GM21723 (cell line): ENCODE measurements around the gene B4GALT7.
"Not testable (repeated sequence)": the region's sequence is repeated elsewhere in the genome, so short reads cannot be mapped to it uniquely, and the experiment has no call there.

Source experiments
- ATAC-seq: cut with Tn5 transposase; IDR thresholded peaks from one replicate; pipeline ENCODE4 v1.9.1; 2021; ENCODE audit warnings: mild to moderate bottlenecking, moderate library complexity; ENCODE audit not compliant: unreplicated experiment

B4GALT7 gene

GRCh38 chr5:177599731-177600507 lies at the start of gene B4GALT7:
B4GALT7 (plus strand) TSS chr5:177600132; CDS start chr5:177600211, 79 bp downstream.
- ATAC-seq = peak; percentile 83

GRCh38 chr5:177552839-177553455 lies 47.0 kb upstream of the B4GALT7 start:
- ATAC-seq = no peak

- ATAC-seq = peak; percentile 48
Observed at GRCh38 chr5:177553671-177554429, 46.1 kb upstream of the B4GALT7 start.

GRCh38 chr5:177554474-177555111 lies 45.3 kb upstream of the B4GALT7 start, which contains the start of gene FAM193B:
FAM193B (minus strand) TSS chr5:177554563; CDS start chr5:177554458, 105 bp downstream.
- peak; percentile 87 for ATAC-seq

DNA sequence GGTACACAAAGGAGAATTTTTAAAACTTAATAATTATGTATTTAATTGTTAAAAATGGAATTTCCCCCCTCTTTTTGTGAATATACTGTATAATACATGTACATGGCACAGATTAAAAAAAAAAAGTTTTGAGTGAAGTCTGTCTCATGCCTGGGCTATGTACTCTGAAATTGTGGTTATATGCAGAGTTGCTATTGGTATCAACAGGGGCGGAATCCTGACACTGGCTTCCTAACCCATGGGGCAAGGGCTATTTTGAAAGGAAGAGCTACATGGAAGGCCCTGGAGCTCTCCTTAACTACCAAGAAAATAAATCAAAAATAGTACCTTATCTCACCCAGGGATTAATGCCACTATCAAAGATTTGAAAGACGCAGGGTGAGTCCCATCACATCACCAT lies 44.7 kb upstream of the B4GALT7 start:
- no peak for ATAC-seq

- ATAC-seq = no peak
Observed at GRCh38 chr5:177555665-177556064, 44.3 kb upstream of the B4GALT7 start.

DNA sequence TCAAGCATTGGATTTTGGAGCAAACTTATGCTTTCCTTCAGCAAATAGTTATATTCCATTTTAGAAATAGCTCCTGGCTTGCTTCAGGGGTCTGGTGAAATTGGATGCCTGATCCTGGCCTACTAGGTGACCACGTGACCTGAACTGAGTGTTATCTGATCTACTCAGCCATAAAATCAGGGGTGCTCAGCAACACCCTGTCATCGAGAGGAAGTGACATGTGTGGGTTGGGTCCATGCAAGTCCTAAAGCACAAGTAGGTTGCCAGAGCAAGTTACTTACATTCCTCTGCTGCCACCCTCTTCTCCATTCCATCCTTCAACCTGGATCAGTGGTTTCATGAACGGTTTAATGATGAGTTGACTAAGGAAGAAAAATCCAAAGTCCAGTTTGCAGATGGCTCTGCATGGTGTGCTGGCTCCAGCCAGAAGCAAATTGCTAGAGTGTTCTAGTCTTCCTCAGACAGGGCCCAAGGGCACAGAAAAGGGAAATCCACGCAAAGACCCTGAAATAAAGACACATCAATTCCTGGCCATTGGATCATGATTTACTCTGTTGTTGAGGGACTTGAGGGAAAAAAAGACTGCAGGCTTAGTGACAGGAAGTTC lies 42.8 kb upstream of the B4GALT7 start:
- no peak for ATAC-seq

DNA sequence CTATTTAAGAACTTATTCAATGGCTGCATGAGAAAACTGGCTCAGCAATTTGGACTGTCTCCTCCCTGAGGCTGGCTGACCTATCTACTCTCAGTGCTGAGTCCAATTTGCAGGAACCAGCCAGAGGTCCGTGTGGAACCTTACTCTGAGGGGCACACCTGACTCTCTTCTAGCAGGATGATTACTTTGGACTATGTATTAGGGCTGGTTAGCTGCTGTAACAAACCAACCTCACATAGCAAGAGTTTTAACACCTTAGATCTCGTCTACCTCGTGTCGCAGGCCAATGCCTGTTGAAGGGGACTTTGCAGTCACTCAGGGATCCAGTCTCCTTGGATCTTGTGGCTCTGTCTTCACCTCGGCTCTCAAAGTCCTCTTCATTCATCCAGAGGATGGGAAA lies 42.1 kb upstream of the B4GALT7 start:
- ATAC-seq = no peak

DNA sequence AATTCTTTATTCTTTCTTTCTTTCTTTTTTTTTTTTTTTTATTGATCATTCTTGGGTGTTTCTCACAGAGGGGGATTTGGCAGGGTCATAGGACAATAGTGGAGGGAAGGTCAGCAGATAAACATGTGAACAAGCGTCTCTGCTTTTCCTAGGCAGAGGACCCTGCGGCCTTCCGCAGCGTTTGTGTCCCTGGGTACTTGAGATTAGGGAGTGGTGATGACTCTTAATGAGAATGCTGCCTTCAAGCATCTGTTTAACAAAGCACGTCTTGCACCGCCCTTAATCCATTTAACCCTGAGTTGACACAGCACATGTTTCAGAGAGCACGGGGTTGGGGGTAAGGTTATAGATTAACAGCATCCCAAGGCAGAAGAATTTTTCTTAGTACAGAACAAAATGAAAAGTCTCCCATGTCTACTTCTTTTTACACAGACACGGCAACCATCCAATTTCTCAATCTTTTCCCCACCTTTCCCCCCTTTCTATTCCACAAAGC lies 40.4 kb upstream of the B4GALT7 start:
- ATAC-seq = not testable (repeated sequence)

- ATAC-seq = no peak
Observed at GRCh38 chr5:177565046-177565445, 34.9 kb upstream of the B4GALT7 start.

DNA sequence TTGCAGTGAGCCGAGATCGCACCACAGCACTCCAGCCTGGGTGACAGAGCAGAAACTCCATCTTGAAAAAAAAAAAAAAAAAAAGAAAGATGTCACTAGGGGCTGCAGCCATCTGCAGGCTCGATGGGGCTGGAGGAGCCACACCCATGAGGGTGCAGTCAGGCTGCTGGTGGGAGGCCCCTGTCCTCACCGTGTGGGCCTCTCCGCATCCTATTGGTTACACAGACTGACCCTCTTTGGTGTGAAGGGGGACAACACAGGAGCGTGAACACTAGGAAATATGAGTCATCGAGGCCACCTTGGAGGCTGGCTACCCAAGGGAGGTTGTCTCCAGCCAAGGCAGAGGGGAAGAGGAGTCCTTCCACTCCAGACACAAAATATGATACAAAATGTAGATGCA lies 31.6 kb upstream of the B4GALT7 start:
- ATAC-seq = no peak

- no peak for ATAC-seq
Observed at GRCh38 chr5:177569894-177570293, 30.0 kb upstream of the B4GALT7 start.

GRCh38 chr5:177575488-177575887 lies 24.4 kb upstream of the B4GALT7 start:
- no peak for ATAC-seq

GRCh38 chr5:177576169-177576568 lies 23.8 kb upstream of the B4GALT7 start:
- ATAC-seq = no peak

DNA sequence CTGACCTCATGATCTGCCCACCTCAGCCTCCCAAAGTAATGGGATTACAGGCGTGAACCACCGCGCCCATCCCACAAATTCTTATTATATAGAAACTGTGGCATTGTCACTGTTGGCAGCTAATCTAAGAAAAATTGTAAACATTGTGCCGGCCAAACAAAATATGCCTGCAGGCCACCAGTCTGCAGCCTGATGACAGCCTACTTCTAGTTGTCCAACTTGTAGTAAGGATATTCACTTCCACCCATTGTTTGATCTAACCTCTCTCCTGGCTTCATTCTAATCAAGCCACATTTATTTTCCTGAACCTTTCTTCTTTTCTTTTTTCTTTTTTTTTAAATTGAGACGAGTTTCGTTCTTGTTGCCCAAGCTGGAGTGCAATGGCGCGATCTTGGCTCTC lies 21.6 kb upstream of the B4GALT7 start:
- no peak for ATAC-seq

- no peak for ATAC-seq
Observed at GRCh38 chr5:177588413-177588909, 11.5 kb upstream of the B4GALT7 start.

DNA sequence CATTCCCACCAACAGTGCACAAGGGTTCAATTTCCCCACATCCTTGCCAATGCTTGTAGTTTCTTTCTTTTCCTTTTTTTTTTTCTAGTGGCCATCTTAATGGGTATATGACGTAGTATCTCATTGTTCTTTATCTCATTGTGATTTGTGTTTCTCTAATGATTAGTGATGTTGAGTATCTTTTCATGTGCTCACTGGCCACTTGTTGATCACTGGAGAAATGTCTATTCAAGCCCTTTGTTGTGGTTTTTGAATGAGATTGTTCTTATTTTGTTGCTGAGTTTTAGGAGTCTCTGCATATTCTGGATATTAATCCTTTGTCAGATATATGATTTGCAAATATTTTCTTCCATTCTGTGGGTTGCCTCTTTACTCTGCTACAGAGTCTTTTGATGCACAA lies 9.5 kb upstream of the B4GALT7 start:
- ATAC-seq = no peak

DNA sequence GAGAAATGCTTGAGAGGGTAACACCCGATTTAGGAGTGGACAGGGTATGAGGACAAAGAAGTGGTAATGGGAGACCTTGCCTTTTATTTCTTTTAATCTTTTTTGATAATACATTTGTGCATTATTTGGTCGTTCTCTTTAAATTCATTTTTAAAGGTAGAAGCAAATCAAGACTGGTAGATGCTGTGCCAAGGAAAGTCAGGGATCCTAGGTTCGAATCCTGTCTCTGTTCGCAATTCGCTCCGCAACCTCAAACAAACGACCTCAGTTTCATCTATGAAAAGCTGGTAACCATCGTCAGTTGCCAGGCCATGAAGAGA lies 8.3 kb upstream of the B4GALT7 start:
- no peak for ATAC-seq

DNA sequence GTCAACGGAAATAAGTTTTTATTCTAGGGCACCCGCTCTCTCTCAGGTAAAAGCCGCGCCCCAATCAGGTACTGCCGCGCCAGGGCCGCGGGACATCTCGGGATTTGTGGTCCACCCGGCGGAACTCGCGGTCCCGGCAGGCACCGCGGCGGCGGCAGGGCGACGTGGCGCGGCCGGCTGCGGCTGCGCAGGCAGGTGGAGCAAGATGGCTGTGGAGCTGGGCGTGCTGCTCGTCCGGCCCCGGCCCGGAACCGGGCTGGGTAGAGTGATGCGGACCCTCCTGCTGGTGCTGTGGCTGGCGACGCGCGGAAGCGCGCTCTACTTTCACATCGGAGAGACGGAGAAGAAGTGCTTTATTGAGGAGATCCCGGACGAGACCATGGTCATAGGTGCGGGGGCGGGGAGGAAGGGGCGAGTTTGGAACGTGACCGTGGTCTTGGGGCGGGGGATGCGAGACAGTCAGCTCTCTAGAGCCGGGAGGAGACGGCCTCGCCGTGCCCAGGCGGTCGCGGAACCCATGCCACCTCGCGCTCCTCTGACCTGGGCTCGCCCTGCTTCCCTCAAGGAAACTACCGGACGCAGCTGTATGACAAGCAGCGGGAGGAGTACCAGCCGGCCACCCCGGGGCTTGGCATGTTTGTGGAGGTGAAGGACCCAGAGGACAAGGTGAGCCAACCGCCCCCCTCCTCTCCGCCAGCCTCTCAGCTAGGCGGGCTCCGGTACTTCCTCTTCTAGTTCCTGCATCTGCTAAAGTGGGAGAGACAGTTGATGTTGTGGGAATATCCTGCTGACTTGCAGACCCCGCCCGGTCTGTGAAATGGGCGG lies 7.7 kb upstream of the B4GALT7 start, which contains the start of gene TMED9:
TSS of gene TMED9 (plus strand) at position 194 of the 825 bp plus-strand sequence. CDS start at position 206, 12 bp downstream.
- peak; percentile 93 for ATAC-seq

DNA sequence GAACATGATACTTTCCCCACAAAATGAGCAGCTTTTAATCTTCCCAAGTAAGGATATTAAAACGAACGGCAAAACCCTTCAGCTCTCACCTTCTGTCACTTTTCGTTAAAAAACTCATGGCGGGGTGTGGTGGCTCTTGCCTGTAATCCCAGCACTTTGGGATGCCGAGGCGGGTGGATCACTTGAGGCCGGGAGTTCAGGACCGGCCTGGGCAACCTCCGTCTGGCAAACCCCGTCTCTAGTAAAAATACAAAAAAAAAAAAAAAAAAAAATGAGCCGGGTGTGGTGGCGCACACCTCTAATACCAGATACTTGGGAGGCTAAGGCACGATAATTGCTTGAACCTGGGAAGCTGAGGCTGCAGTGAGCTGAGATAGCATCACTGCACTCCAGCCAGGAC lies 7.0 kb upstream of the B4GALT7 start:
- no peak for ATAC-seq
